GM10266 (cell line): Measurements from ENCODE around the gene MAP4K3.
"Not testable (repeated sequence)": the region's sequence is repeated elsewhere in the genome, so short reads cannot be mapped to it uniquely, and the experiment has no call there.

Experiments used
- DNase-seq: peaks from one replicate; pipeline ENCODE4 v3.0.0; 2012; ENCODE audit errors: extremely low spot score
- CTCF ChIP-seq: IDR thresholded peaks from 2 replicates; pipeline ENCODE4 v1.5.1; 2012; ENCODE audit warnings: mild to moderate bottlenecking, low read depth; ENCODE audit not compliant: control insufficient read depth, insufficient read depth; ENCODE audit errors: missing control alignments

The MAP4K3 gene

GRCh38 chr2:39252888-39253518 is 184.1 kb downstream of the MAP4K3 start:
- no peak for DNase-seq
- TF ChIP-seq CTCF, result no peak

GRCh38 chr2:39247512-39248043 is 189.5 kb downstream of the MAP4K3 start:
- no peak for TF ChIP-seq CTCF
- DNase-seq, result no peak

GRCh38 chr2:39246382-39246980 is 190.6 kb downstream of the MAP4K3 start:
- no peak for DNase-seq
- TF ChIP-seq CTCF, result no peak

GRCh38 chr2:39244963-39245625 is 192.0 kb downstream of the MAP4K3 start:
- DNase-seq, result not testable (repeated sequence)

- not testable (repeated sequence) for DNase-seq
Measured at GRCh38 chr2:39244241-39244862, 192.7 kb downstream of the MAP4K3 start.

- no peak for DNase-seq
- TF ChIP-seq CTCF, result no peak
Measured at GRCh38 chr2:39243469-39244123, 193.5 kb downstream of the MAP4K3 start, which contains the start of gene CDKL4. CDKL4 (minus strand) TSS chr2:39243970.

GRCh38 chr2:39241588-39241987 is 195.5 kb downstream of the MAP4K3 start:
- DNase-seq, result no peak
- TF ChIP-seq CTCF, result no peak

GRCh38 chr2:39240758-39241157 is 196.3 kb downstream of the MAP4K3 start:
- no peak for TF ChIP-seq CTCF
- DNase-seq, result no peak
